HepG2 (cell line): ENCODE measurements around the gene TMCC1. TPM values are rescaled to one million over a fixed set of nuclear protein-coding genes. Genes with fewer than 3 reads are reported as not detected.

ENCODE experiments used
- ARNTL ChIP-seq: sonication (generic); formaldehyde crosslinking; IDR thresholded peaks from 2 replicates; pipeline ENCODE4 v1.4.0; 2020; ENCODE audit warnings: mild to moderate bottlenecking, missing genetic modification reagents
- ASH2L ChIP-seq: fragments of 300-600, 200-600 bp; sonication (generic); IDR thresholded peaks from 2 replicates; pipeline ENCODE4 v1.7.0; 2017; ENCODE audit warnings: low read depth, mild to moderate bottlenecking, moderate library complexity, mixed read lengths, low read length; ENCODE audit not compliant: insufficient read length
- DNMT1 ChIP-seq: sonication (generic); formaldehyde crosslinking; IDR thresholded peaks from 2 replicates; pipeline ENCODE4 v1.5.1; 2020; ENCODE audit warnings: mild to moderate bottlenecking, missing genetic modification reagents
- ELF1 ChIP-seq: sonication (generic); formaldehyde crosslinking; IDR thresholded peaks from 2 replicates; pipeline ENCODE4 v1.4.0; 2020; ENCODE audit warnings: missing genetic modification reagents
- FIP1L1 ChIP-seq: fragments of 200-400 bp; formaldehyde crosslinking; IDR thresholded peaks from 2 replicates; pipeline ENCODE4 v1.6.1; 2018; ENCODE audit warnings: low read depth, mild to moderate bottlenecking, low read length, moderate library complexity, borderline replicate concordance; ENCODE audit not compliant: insufficient read depth
- JUND ChIP-seq: sonication (generic); formaldehyde crosslinking; IDR thresholded peaks from 2 replicates; pipeline ENCODE4 v1.8.0; 2022; ENCODE audit warnings: mild to moderate bottlenecking, missing genetic modification reagents
- MAZ ChIP-seq, 2 experiments: sonication (generic) in 1 of 2; formaldehyde crosslinking in 1 of 2; IDR thresholded peaks; 2 replicates each; pipeline versions ENCODE4 v1.5.0 to v1.6.1; 2012 to 2020; ENCODE audit warnings: low read depth in 2 of 2, mild to moderate bottlenecking in 2 of 2, borderline replicate concordance in 1 of 2, improper control_type of control experiment in 1 of 2, low read length in 1 of 2, missing genetic modification reagents in 1 of 2, moderate library complexity in 1 of 2
- NR2F1 ChIP-seq, 2 experiments: fragments of 450-650 bp in 1 of 2; formaldehyde crosslinking in 1 of 2; IDR thresholded peaks; 2 replicates each; pipeline versions ENCODE4 v1.5.0 to v1.6.1; 2016 to 2020; ENCODE audit warnings: mild to moderate bottlenecking in 1 of 2, missing compliant biosample characterization in 1 of 2, missing genetic modification reagents in 1 of 2, moderate library complexity in 1 of 2
- PAF1 ChIP-seq: IDR thresholded peaks from 2 replicates; pipeline ENCODE4 v1.6.1; 2016; ENCODE audit warnings: missing genetic modification reagents, missing compliant biosample characterization
- WIZ ChIP-seq: sonication (generic); formaldehyde crosslinking; IDR thresholded peaks from 2 replicates; pipeline ENCODE4 v1.5.1; 2020; ENCODE audit warnings: mild to moderate bottlenecking, missing genetic modification reagents
- ZFP62 ChIP-seq: sonication (generic); formaldehyde crosslinking; IDR thresholded peaks from 2 replicates; pipeline ENCODE4 v1.4.0; 2020; ENCODE audit warnings: missing genetic modification reagents
- ZKSCAN8 ChIP-seq: IDR thresholded peaks from 2 replicates; pipeline ENCODE4 v1.6.1; 2016; ENCODE audit warnings: borderline replicate concordance, missing genetic modification reagents, missing compliant biosample characterization
- ZNF260 ChIP-seq: sonication (generic); formaldehyde crosslinking; IDR thresholded peaks from 2 replicates; pipeline ENCODE4 v1.4.0; 2020; ENCODE audit warnings: missing genetic modification reagents, low read depth, mild to moderate bottlenecking, borderline replicate concordance
- ZNF510 ChIP-seq: sonication (generic); formaldehyde crosslinking; IDR thresholded peaks from 2 replicates; pipeline ENCODE4 v1.4.0; 2020; ENCODE audit warnings: low read depth, mild to moderate bottlenecking, missing genetic modification reagents
- ZNF883 ChIP-seq: sonication (generic); formaldehyde crosslinking; IDR thresholded peaks from 2 replicates; pipeline ENCODE4 v1.5.1; 2020; ENCODE audit warnings: mild to moderate bottlenecking, missing genetic modification reagents; ENCODE audit errors: not compliant biosample characterization
- polyA plus RNA-seq, 8 experiments: library from polyadenylated mRNA; depleted of rRNA in 3 of 8; stranded (reverse) in 7 of 8; unstranded in 1 of 8; fragments of >200 nt; fragmentation: Illumina TruSeq in 4 of 8; extraction: Trizol in 4 of 8; gene quantifications; 2 replicates each; pipeline versions ENCODE4 v1.2.1 to v1.2.3, GENCODE V29; 2011 to 2016; ENCODE audit warnings: low read depth in 4 of 8, missing spikeins in 1 of 8, mixed read lengths in 1 of 8; ENCODE audit not compliant: insufficient read depth in 1 of 8
- total RNA-seq, 5 experiments: library from RNA; depleted of rRNA; stranded (reverse); fragments of >200 nt; fragmentation: Illumina TruSeq; extraction: Trizol; gene quantifications; 2 replicates each; pipeline ENCODE4 v1.2.3, GENCODE V29; 2016; ENCODE audit warnings: low read depth in 1 of 5
- TF ChIP-seq, protein P1 (sequence below): sonication (generic); formaldehyde crosslinking; IDR thresholded peaks from 2 replicates; pipeline ENCODE4 v1.4.0; 2020; ENCODE audit warnings: missing genetic modification reagents
- TF ChIP-seq, protein P2 (sequence below): sonication (generic); formaldehyde crosslinking; IDR thresholded peaks from 2 replicates; pipeline ENCODE4 v1.4.0; 2020; ENCODE audit warnings: missing genetic modification reagents; ENCODE audit errors: not compliant biosample characterization
- TF ChIP-seq, protein P3 (sequence below): sonication (generic); formaldehyde crosslinking; IDR thresholded peaks from 2 replicates; pipeline ENCODE4 v1.8.0; 2023; ENCODE audit warnings: mild to moderate bottlenecking, missing genetic modification reagents
- TF ChIP-seq, protein P4 (sequence below): sonication (generic); formaldehyde crosslinking; IDR thresholded peaks from 2 replicates; pipeline ENCODE4 v1.9.0; 2022; ENCODE audit warnings: missing genetic modification reagents, mild to moderate bottlenecking, borderline replicate concordance
- TF ChIP-seq, protein P5 (sequence below): sonication (generic); formaldehyde crosslinking; IDR thresholded peaks from 2 replicates; pipeline ENCODE4 v1.5.1; 2020; ENCODE audit warnings: mild to moderate bottlenecking, missing genetic modification reagents

Gene TMCC1
- total and polyA plus RNA-seq, 2 of the 13 experiments (the other 11 are each of a cell fraction or from before 2014, with no cell fraction given) = 12.1 to 264 TPM

DNA sequence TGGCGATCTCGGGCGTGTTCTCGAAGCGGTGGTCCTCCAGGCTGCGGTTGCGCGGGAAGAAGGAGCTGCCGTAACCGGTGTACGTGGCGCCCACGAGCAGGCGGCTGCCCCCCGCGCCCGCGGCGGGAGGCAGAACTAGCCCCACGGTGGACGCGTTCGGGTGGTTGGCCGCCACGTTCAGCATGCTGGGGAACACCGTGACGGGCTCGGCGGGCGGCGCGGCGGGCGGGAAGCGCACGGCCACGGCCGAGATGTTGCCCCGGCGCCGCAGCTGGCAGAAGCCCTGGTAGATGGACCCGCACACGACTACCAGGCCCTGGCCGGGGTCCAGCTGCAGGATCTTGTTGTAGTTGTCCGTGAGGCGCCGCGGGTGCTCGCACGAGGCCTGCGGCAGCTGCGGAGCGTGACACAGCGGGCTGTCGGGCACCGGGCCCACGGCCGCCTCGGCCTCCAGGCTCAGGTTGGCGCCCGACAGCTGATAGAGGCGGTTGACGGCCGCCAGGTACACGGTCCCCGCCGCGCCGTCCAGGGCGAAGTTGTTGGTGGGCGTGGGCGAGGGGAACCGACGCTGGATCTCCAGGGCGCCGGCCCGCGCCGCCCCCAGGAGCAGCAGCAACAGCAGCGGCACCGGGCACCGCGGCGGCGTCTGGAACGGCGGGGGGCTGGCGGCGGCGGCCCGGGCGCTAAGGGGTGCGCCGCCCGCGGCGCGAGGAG, 287.4 kb downstream of the TMCC1 start (continued):
- TF ChIP-seq, protein P1, sequence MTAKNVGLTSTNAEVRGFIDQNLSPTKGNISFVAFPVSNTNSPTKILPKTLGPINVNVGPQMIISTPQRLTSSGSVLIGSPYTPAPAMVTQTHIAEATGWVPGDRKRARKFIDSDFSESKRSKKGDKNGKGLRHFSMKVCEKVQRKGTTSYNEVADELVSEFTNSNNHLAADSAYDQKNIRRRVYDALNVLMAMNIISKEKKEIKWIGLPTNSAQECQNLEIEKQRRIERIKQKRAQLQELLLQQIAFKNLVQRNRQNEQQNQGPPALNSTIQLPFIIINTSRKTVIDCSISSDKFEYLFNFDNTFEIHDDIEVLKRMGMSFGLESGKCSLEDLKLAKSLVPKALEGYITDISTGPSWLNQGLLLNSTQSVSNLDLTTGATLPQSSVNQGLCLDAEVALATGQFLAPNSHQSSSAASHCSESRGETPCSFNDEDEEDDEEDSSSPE (CRISPR knock-in tag) = peak; percentile 43; the same call in 1 of the 2 replicates
- TF ChIP-seq PAF1 (CRISPR knock-in tag) (no peak), ELF1 (no peak), FIP1L1 (no peak), ZNF510 (CRISPR knock-in tag) (no peak), ZNF260 (CRISPR knock-in tag) (no peak), NR2F1 (CRISPR knock-in tag; IDR thresholded peaks at IDR 0.05) (no peak), DNMT1 (CRISPR knock-in tag) (0 out of 2 replicates have a peak, but pooled peaks have one; percentile 38), WIZ (no peak), ZFP62 (CRISPR knock-in tag) (no peak), ARNTL (CRISPR knock-in tag) (0 out of 2 replicates have a peak, but pooled peaks have one; percentile 34), MAZ (IDR thresholded peaks at IDR 0.05; ENCODE audit: borderline replicate concordance, low read depth, low read length) (no peak), MAZ (CRISPR knock-in tag; IDR thresholded peaks at IDR 0.05; ENCODE audit: low read depth) (peak; percentile 47), ASH2L (peak; percentile 11), ZKSCAN8 (CRISPR knock-in tag) (no peak), JUND (CRISPR knock-in tag) (no peak), ZNF883 (CRISPR knock-in tag) (peak; percentile 83)
- TF ChIP-seq, protein P2, sequence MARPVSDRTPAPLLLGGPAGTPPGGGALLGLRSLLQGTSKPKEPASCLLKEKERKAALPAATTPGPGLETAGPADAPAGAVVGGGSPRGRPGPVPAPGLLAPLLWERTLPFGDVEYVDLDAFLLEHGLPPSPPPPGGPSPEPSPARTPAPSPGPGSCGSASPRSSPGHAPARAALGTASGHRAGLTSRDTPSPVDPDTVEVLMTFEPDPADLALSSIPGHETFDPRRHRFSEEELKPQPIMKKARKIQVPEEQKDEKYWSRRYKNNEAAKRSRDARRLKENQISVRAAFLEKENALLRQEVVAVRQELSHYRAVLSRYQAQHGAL (CRISPR knock-in tag) = no peak
- TF ChIP-seq, protein P3, sequence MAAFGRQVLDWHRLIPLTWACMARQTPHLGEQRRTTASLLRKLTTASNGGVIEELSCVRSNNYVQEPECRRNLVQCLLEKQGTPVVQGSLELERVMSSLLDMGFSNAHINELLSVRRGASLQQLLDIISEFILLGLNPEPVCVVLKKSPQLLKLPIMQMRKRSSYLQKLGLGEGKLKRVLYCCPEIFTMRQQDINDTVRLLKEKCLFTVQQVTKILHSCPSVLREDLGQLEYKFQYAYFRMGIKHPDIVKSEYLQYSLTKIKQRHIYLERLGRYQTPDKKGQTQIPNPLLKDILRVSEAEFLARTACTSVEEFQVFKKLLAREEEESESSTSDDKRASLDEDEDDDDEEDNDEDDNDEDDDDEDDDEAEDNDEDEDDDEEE (CRISPR knock-in tag) = peak; percentile 55; the same call in 1 of the 2 replicates
- TF ChIP-seq, protein P4, sequence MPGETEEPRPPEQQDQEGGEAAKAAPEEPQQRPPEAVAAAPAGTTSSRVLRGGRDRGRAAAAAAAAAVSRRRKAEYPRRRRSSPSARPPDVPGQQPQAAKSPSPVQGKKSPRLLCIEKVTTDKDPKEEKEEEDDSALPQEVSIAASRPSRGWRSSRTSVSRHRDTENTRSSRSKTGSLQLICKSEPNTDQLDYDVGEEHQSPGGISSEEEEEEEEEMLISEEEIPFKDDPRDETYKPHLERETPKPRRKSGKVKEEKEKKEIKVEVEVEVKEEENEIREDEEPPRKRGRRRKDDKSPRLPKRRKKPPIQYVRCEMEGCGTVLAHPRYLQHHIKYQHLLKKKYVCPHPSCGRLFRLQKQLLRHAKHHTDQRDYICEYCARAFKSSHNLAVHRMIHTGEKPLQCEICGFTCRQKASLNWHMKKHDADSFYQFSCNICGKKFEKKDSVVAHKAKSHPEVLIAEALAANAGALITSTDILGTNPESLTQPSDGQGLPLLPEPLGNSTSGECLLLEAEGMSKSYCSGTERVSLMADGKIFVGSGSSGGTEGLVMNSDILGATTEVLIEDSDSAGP (CRISPR knock-in tag) = peak; percentile 72; the same call in 1 of the 2 replicates
- TF ChIP-seq, protein P5, sequence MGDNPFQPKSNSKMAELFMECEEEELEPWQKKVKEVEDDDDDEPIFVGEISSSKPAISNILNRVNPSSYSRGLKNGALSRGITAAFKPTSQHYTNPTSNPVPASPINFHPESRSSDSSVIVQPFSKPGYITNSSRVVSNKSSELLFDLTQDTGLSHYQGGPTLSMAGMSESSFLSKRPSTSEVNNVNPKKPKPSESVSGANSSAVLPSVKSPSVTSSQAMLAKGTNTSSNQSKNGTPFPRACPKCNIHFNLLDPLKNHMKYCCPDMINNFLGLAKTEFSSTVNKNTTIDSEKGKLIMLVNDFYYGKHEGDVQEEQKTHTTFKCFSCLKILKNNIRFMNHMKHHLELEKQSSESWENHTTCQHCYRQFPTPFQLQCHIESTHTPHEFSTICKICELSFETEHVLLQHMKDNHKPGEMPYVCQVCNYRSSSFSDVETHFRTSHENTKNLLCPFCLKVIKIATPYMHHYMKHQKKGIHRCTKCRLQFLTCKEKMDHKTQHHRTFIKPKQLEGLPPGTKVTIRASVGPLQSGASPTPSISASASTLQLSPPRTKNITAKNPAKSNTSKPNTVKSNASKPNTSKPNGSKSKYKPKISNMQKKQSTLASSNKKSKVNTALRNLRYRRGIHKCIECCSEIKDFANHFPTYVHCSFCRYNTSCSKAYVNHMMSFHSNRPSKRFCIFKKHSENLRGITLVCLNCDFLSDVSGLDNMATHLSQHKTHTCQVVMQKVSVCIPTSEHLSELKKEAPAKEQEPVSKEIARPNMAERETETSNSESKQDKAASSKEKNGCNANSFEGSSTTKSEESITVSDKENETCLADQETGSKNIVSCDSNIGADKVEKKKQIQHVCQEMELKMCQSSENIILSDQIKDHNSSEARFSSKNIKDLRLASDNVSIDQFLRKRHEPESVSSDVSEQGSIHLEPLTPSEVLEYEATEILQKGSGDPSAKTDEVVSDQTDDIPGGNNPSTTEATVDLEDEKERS = no peak
